GM12864 (cell line): ENCODE results near the gene ZG16.
"Not testable (repeated sequence)": the region's sequence is repeated elsewhere in the genome, so short reads cannot be mapped to it uniquely, and the experiment has no call there.

ENCODE experiments used
- DNase-seq: peaks from one replicate; pipeline ENCODE4 v3.0.0-alpha.2; 2011; ENCODE audit warnings: low read depth
- H3K4me3 ChIP-seq: 2 replicates; pipeline ENCODE4 v1.5.1; 2011; ENCODE audit warnings: mild to moderate bottlenecking, low read depth, low read length, control low read depth
- TF ChIP-seq, protein P1 (sequence below): IDR thresholded peaks from 2 replicates; pipeline ENCODE4 v1.5.1; 2011; ENCODE audit warnings: low read depth, mild to moderate bottlenecking, moderate library complexity, low read length, control low read depth, inconsistent platforms; ENCODE audit errors: missing control alignments

The ZG16 gene

DNA sequence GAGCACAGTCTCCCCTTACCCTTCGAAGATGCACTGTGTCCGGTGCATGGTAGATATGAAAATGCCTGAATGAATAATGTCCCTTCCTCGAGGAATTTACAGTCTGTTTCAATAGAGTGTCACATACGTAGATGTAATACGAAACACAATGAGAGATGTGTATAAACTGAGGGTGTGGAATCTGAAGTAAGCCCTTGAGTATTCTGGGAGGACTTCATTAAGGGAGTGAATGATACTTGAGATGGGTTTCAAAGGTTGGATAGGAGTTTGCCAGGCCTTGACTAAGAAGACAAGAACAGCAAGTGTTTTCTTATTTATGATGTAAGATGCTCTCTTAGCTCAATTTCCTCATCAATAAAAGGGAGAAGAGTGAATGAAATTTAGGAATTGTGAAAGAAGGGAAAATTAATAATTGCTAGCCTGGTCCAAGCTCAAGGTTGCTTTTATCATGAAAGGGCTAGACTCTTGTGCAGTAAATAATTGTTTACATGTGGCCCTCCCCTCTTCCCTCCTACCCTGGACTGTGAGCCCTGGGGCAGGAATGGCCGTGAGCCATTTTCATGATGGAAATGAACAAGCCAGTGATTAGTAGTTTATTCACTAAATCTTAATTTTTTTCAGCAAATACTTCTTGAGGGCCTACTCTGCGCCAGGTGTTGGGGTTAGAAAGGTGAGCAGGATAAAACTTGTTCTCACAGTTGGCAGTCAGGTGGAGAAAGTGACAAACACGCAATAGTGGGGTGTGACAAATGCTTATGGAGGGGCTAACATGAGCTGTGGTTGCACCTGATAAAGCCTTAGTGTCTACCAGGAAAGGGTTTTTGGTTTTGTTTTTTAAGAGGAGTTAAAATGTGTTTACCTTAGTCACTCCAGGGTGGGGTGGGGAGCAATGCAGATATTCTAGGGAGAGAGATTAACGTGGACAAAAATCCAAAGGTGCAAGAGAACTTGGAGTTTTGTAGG, 14.1 kb downstream of the ZG16 start:
- peak overlapping the region; percentile 65 for H3K4me3 ChIP-seq
- DNase-seq = no peak
- TF ChIP-seq, protein P1, sequence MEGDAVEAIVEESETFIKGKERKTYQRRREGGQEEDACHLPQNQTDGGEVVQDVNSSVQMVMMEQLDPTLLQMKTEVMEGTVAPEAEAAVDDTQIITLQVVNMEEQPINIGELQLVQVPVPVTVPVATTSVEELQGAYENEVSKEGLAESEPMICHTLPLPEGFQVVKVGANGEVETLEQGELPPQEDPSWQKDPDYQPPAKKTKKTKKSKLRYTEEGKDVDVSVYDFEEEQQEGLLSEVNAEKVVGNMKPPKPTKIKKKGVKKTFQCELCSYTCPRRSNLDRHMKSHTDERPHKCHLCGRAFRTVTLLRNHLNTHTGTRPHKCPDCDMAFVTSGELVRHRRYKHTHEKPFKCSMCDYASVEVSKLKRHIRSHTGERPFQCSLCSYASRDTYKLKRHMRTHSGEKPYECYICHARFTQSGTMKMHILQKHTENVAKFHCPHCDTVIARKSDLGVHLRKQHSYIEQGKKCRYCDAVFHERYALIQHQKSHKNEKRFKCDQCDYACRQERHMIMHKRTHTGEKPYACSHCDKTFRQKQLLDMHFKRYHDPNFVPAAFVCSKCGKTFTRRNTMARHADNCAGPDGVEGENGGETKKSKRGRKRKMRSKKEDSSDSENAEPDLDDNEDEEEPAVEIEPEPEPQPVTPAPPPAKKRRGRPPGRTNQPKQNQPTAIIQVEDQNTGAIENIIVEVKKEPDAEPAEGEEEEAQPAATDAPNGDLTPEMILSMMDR = no peak

DNA sequence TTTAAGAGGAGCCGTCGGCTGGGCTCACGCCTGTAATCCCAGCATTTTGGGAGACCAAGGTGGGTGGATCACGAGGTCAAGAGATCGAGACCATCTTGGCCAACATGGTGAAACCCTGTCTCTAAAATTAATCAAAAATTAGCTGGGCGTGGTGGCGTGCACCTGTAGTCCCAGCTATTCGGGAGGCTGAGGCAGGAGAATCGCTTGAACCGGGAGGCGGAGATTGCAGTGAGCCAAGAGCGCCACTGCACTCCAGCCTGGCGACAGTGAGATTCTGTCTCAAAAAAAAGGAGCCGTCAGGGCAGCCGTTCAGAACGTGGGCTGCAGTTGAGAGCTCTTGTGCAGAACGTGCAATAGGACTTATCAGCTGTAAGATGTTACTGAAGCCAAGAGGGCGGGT, 15.1 kb downstream of the ZG16 start:
- DNase-seq = not testable (repeated sequence)

DNA sequence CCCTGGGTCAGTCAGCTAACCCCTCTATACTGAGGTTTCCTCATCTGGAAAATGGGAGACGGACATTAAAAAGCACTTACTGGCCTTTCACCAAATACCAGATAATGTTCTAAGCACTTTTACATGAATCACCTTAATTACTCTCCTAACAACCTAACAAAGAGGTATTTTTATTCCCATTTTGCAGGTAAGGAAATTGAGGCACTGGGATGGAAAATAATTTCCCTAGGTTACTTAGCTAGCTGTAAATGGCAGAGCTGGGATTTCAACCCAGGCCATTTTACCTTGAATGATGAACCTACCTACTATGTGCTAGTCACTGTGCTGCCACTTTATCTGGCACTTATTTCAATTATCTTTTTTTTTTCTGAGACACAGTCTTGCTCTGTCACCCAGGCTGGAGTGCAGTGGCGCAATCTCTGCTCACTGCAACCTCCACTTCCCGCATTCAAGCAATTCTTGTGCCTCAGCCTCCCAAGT, 16.2 kb downstream of the ZG16 start:
- no peak for DNase-seq
- no peak overlapping the region for H3K4me3 ChIP-seq
- TF ChIP-seq, protein P1 = no peak

More for the DNA sequence above, 15.1 kb downstream of the ZG16 start:
- H3K4me3 ChIP-seq = not testable (repeated sequence)

DNA sequence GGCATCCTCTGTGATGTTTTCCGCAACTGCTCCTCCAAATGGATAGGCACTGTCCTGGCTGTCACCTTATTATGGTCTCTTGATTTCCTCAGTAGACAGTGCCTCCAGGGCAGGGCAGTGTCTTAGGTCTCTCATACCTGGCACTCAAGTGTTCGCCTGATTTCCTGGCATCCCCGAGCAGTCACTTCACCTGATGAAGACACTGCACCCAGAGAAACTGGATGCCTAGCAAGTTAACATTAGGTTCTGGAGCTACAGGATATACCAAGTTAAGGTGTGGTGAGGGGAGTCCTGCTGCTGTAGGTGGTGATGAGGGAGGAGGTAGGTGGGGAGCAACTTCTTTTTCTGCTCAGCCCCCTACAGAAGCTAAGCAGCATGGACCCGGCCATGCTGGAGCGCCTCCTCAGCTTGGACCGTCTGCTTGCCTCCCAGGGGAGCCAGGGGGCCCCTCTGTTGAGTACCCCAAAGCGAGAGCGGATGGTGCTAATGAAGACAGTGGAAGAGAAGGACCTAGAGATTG, 24.4 kb downstream of the ZG16 start:
- TF ChIP-seq, protein P1 = no peak
- no peak for DNase-seq
- no peak overlapping the region for H3K4me3 ChIP-seq

DNA sequence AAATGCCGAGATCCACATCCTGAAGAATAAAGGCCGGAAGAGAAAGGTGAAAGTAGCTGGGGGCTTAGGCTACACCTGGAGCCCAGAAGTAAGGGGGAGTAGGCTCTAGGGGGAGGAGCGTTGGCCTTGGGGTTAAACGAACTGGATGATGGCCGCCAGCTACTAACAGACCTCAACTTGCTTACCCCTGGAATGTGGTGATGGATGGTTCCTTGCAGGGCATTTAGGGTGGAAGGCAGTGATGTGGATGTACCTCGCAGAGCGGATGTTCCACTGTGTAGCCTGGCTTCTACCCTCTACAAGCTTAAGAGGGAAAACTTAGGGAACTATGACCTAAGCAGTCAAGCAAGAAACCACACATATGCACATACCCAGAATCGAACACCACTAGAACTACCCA, 26.0 kb downstream of the ZG16 start:
- no peak overlapping the region for H3K4me3 ChIP-seq
- DNase-seq = no peak
- TF ChIP-seq, protein P1 = no peak

DNA sequence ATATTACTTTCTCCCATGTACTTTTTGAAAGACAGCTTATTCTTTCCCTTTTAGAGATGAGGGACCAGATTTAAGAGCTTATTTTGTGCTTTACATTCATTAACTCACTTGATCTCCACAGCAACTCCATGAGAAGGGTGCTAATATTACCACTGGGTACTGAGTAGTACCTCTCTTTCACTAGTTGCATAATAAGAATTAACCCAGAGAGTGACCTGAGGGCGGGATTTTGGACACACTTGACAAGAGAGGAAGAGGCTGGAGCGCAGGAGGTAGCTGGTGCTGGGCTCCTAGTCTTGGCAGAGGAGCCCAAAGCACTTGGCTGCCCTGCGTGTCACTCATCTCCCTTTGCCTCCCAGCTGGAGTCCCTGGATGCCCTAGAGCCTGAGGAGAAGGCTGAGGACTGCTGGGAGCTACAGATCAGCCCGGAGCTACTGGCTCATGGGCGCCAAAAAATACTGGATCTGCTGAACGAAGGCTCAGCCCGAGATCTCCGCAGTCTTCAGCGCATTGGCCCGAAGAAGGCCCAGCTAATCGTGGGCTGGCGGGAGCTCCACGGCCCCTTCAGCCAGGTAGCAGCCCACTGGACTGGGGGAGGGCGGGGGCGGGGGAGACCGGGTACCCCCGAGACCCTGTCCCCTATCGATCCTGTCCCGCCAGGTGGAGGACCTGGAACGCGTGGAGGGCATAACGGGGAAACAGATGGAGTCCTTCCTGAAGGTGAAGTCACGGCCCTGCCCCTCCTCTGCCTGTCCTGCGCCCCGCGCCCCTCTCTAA, 26.6 kb downstream of the ZG16 start:
- no peak for DNase-seq
- peak overlapping the region; percentile 78 for H3K4me3 ChIP-seq
- TF ChIP-seq, protein P1 = no peak
